Mesenchymal stem cell (in vitro differentiated cells and primary cell): ENCODE measurements around the gene OR2AT4.
A peak's percentile ranks its signal among the peaks of the same experiment; 100 is the strongest.

ENCODE experiments used
- DNase-seq: peaks from one replicate; pipeline ENCODE4 v3.0.0-alpha.2; 2013
- H2AFZ ChIP-seq: one replicate; pipeline ENCODE4 v1.6.1; 2013; ENCODE audit warnings: low read depth, mild to moderate bottlenecking, control low read depth, inconsistent platforms, low read length, moderate library complexity
- H2AK5ac ChIP-seq: 2 replicates; pipeline ENCODE4 v1.6.1; 2013; ENCODE audit warnings: low read length, moderate library complexity, mild to moderate bottlenecking, inconsistent platforms; ENCODE audit not compliant: severe bottlenecking
- H2BK120ac ChIP-seq: one replicate; pipeline ENCODE4 v1.6.1; 2013; ENCODE audit warnings: low read depth, mild to moderate bottlenecking, inconsistent platforms, low read length, moderate library complexity
- H2BK12ac ChIP-seq, 2 experiments: one replicate each; pipeline ENCODE4 v1.6.1; 2013; ENCODE audit warnings: inconsistent platforms in 2 of 2, low read length in 2 of 2, mild to moderate bottlenecking in 2 of 2, moderate library complexity in 2 of 2, control low read depth in 1 of 2
- H2BK15ac ChIP-seq: one replicate; pipeline ENCODE4 v1.6.1; 2013; ENCODE audit warnings: mild to moderate bottlenecking, low read depth, inconsistent platforms; ENCODE audit not compliant: poor library complexity, severe bottlenecking
- H2BK5ac ChIP-seq: 2 replicates; pipeline ENCODE4 v1.6.1; 2013; ENCODE audit warnings: low read depth, mild to moderate bottlenecking, low read length, control low read depth, inconsistent platforms; ENCODE audit not compliant: poor library complexity, severe bottlenecking
- H3K14ac ChIP-seq, 2 experiments: one replicate each; pipeline ENCODE4 v1.6.1; 2013; ENCODE audit warnings: inconsistent platforms in 2 of 2, low read length in 2 of 2, control low read depth in 1 of 2, mild to moderate bottlenecking in 1 of 2, moderate library complexity in 1 of 2
- H3K18ac ChIP-seq, 2 experiments: one replicate each; pipeline ENCODE4 v1.6.1; 2013; ENCODE audit warnings: inconsistent platforms in 2 of 2, low read length in 2 of 2, control low read depth in 1 of 2, low read depth in 1 of 2, mild to moderate bottlenecking in 1 of 2
- H3K23ac ChIP-seq, 2 experiments: one replicate each; pipeline ENCODE4 v1.6.1; 2013; ENCODE audit warnings: inconsistent platforms in 2 of 2, low read length in 2 of 2, mild to moderate bottlenecking in 2 of 2, moderate library complexity in 2 of 2, control low read depth in 1 of 2
- H3K27ac ChIP-seq: 2 replicates; pipeline ENCODE4 v1.5.1; 2013; ENCODE audit warnings: mild to moderate bottlenecking, moderate library complexity, low read length, control low read depth, inconsistent platforms; ENCODE audit not compliant: poor library complexity, severe bottlenecking
- H3K27me3 ChIP-seq, 2 experiments: 2 replicates each; pipeline versions ENCODE4 v1.6.1 to v1.7.0; 2013; ENCODE audit warnings: low read length in 2 of 2, mild to moderate bottlenecking in 2 of 2, moderate library complexity in 2 of 2, control low read depth in 1 of 2, inconsistent platforms in 1 of 2; ENCODE audit not compliant: control insufficient read depth in 1 of 2, insufficient read depth in 1 of 2
- H3K36me3 ChIP-seq, 2 experiments: 2 replicates each; pipeline versions ENCODE4 v1.6.1 to v1.7.0; 2013; ENCODE audit warnings: low read length in 2 of 2, control low read depth in 1 of 2, inconsistent platforms in 1 of 2, low read depth in 1 of 2, mild to moderate bottlenecking in 1 of 2; ENCODE audit not compliant: insufficient read depth in 2 of 2, control insufficient read depth in 1 of 2
- H3K4ac ChIP-seq, 2 experiments: one replicate each; pipeline ENCODE4 v1.6.1; 2013; ENCODE audit warnings: inconsistent platforms in 2 of 2, low read length in 2 of 2, mild to moderate bottlenecking in 2 of 2, moderate library complexity in 2 of 2, control low read depth in 1 of 2, low read depth in 1 of 2
- H3K4me1 ChIP-seq: 2 replicates; pipeline ENCODE4 v1.6.1; 2013; ENCODE audit warnings: low read depth, low read length, control low read depth; ENCODE audit not compliant: control insufficient read depth, insufficient read depth
- H3K4me2 ChIP-seq: 2 replicates; pipeline ENCODE4 v1.6.1; 2013; ENCODE audit warnings: low read length, mild to moderate bottlenecking, inconsistent platforms; ENCODE audit not compliant: poor library complexity, severe bottlenecking
- H3K4me3 ChIP-seq, 2 experiments: 2 replicates each; pipeline versions ENCODE4 v1.5.1 to v1.7.0; 2013; ENCODE audit warnings: low read length in 2 of 2, mild to moderate bottlenecking in 2 of 2, control low read depth in 1 of 2, low read depth in 1 of 2; ENCODE audit not compliant: insufficient read depth in 1 of 2
- H3K79me1 ChIP-seq: replicated peaks from 2 replicates; pipeline ENCODE4 v1.6.1; 2013; ENCODE audit warnings: mild to moderate bottlenecking, control low read depth, low read length, inconsistent platforms; ENCODE audit not compliant: poor library complexity, severe bottlenecking
- H3K9ac ChIP-seq: 2 replicates; pipeline ENCODE4 v1.7.0; 2013; ENCODE audit warnings: mild to moderate bottlenecking, low read length, moderate library complexity
- H3K9me3 ChIP-seq: 2 replicates; pipeline ENCODE4 v1.7.0; 2013; ENCODE audit warnings: mild to moderate bottlenecking, low read length; ENCODE audit not compliant: control insufficient read depth
- H4K8ac ChIP-seq: one replicate; pipeline ENCODE4 v1.6.1; 2013; ENCODE audit warnings: inconsistent platforms, mild to moderate bottlenecking, low read length, moderate library complexity
- H4K91ac ChIP-seq: one replicate; pipeline ENCODE4 v1.6.1; 2013; ENCODE audit warnings: mild to moderate bottlenecking, low read length, inconsistent platforms
- WGBS: methylation state at CpG from one replicate; pipeline ENCODE4 v1.1.7; 2013; ENCODE audit warnings: mixed read lengths; 5-methylcytosine and 5-hydroxymethylcytosine counted together

OR2AT4 gene

GRCh38 chr11:75103380-75104026, 6.8 kb upstream of the OR2AT4 start:
- H3K79me1 ChIP-seq = peaks cover 10% of the 10 kb centered on the region
- no peak overlapping the region for H4K91ac ChIP-seq
- peaks cover 14% of the 10 kb centered on the region for H3K4me1 ChIP-seq
- DNase-seq = peak; percentile 72
- H3K9ac ChIP-seq = peak overlapping the region; percentile 78
- H2BK5ac ChIP-seq = no peak overlapping the region
- no peak overlapping the region for H3K4me2 ChIP-seq
- no peaks in the 10 kb centered on the region for H3K9me3 ChIP-seq
- H3K4ac ChIP-seq = no peak overlapping the region
- H3K27me3 ChIP-seq = no peaks in the 10 kb centered on the region
- H2AK5ac ChIP-seq = peak overlapping the region; percentile 3
- no peak overlapping the region for H2BK12ac ChIP-seq
- no peak overlapping the region for H3K23ac ChIP-seq
- no peak overlapping the region for H2AFZ ChIP-seq
- H3K4me3 ChIP-seq = no peak overlapping the region
- 38% methylated on average over 5 of the region's 5 CpGs for WGBS
- H3K27ac ChIP-seq = peak overlapping the region; percentile 3
- H3K18ac ChIP-seq = peak overlapping the region in 1 of 2 experiments; percentile 13
- no peak overlapping the region for H4K8ac ChIP-seq
- no peak overlapping the region for H3K14ac ChIP-seq
- no peak overlapping the region for H2BK120ac ChIP-seq
- no peak overlapping the region for H2BK15ac ChIP-seq
- H3K36me3 ChIP-seq = peaks cover 0 to 8% of the 10 kb centered on the region in 2 experiments

- no peak overlapping the region for H2BK5ac ChIP-seq
- H2AFZ ChIP-seq = no peak overlapping the region
- H3K4me2 ChIP-seq = no peak overlapping the region
- no peak for DNase-seq
- H3K27me3 ChIP-seq = no peaks in the 10 kb centered on the region
- H2BK120ac ChIP-seq = no peak overlapping the region
- H2BK15ac ChIP-seq = no peak overlapping the region
- no peak overlapping the region for H4K91ac ChIP-seq
- no peak overlapping the region for H3K9ac ChIP-seq
- H3K9me3 ChIP-seq = no peaks in the 10 kb centered on the region
- no peak overlapping the region for H2BK12ac ChIP-seq
- H2AK5ac ChIP-seq = no peak overlapping the region
- H3K4ac ChIP-seq = no peak overlapping the region
- no peak overlapping the region for H3K23ac ChIP-seq
- peaks cover 7% of the 10 kb centered on the region for H3K79me1 ChIP-seq
- no peak overlapping the region for H3K27ac ChIP-seq
- no peak overlapping the region for H3K14ac ChIP-seq
- H3K18ac ChIP-seq = no peak overlapping the region
- no peak overlapping the region for H3K4me3 ChIP-seq
- 88% methylated on average over 8 of the region's 8 CpGs for WGBS
- no peak overlapping the region for H4K8ac ChIP-seq
- peaks cover 0 to 9% of the 10 kb centered on the region in 2 experiments for H3K36me3 ChIP-seq
- peaks cover 14% of the 10 kb centered on the region for H3K4me1 ChIP-seq
Observed at GRCh38 chr11:75101424-75102128, 4.9 kb upstream of the OR2AT4 start.

GRCh38 chr11:75100314-75100713, 3.6 kb upstream of the OR2AT4 start:
- no peak overlapping the region for H2BK15ac ChIP-seq
- no peak overlapping the region for H3K23ac ChIP-seq
- H3K79me1 ChIP-seq = peaks cover 3% of the 10 kb centered on the region
- peak overlapping the region; percentile 56 for H3K27ac ChIP-seq
- no peak overlapping the region for H3K4me2 ChIP-seq
- peaks cover 0 to 9% of the 10 kb centered on the region in 2 experiments for H3K36me3 ChIP-seq
- peak; percentile 78 for DNase-seq
- no peak overlapping the region for H3K14ac ChIP-seq
- H4K8ac ChIP-seq = no peak overlapping the region
- no peak overlapping the region for H4K91ac ChIP-seq
- H3K9ac ChIP-seq = no peak overlapping the region
- H3K4me3 ChIP-seq = peak overlapping the region in 1 of 2 experiments; percentile 7
- H2AFZ ChIP-seq = no peak overlapping the region
- H2AK5ac ChIP-seq = no peak overlapping the region
- H2BK5ac ChIP-seq = no peak overlapping the region
- no peak overlapping the region for H3K18ac ChIP-seq
- H3K27me3 ChIP-seq = no peaks in the 10 kb centered on the region
- WGBS = 26% methylated on average over 3 of the region's 3 CpGs
- H3K4me1 ChIP-seq = peaks cover 15% of the 10 kb centered on the region
- no peak overlapping the region for H2BK12ac ChIP-seq
- no peaks in the 10 kb centered on the region for H3K9me3 ChIP-seq
- H3K4ac ChIP-seq = no peak overlapping the region
- no peak overlapping the region for H2BK120ac ChIP-seq

GRCh38 chr11:75099635-75100034, 3.0 kb upstream of the OR2AT4 start:
- no peak overlapping the region for H3K4me3 ChIP-seq
- peaks cover 0 to 9% of the 10 kb centered on the region in 2 experiments for H3K36me3 ChIP-seq
- no peak overlapping the region for H2BK15ac ChIP-seq
- WGBS = no CpG with 5 or more reads among the region's 1 CpG
- peaks cover 3% of the 10 kb centered on the region for H3K79me1 ChIP-seq
- no peak overlapping the region for H3K9ac ChIP-seq
- peaks cover 15% of the 10 kb centered on the region for H3K4me1 ChIP-seq
- H3K9me3 ChIP-seq = no peaks in the 10 kb centered on the region
- H2BK5ac ChIP-seq = no peak overlapping the region
- no peak overlapping the region for H2BK12ac ChIP-seq
- no peak overlapping the region for H2AFZ ChIP-seq
- no peak overlapping the region for H4K8ac ChIP-seq
- H3K27me3 ChIP-seq = peaks cover 0 to 3% of the 10 kb centered on the region in 2 experiments
- no peak for DNase-seq
- H3K27ac ChIP-seq = no peak overlapping the region
- no peak overlapping the region for H3K23ac ChIP-seq
- H3K4ac ChIP-seq = no peak overlapping the region
- no peak overlapping the region for H2AK5ac ChIP-seq
- H3K4me2 ChIP-seq = no peak overlapping the region
- no peak overlapping the region for H4K91ac ChIP-seq
- no peak overlapping the region for H3K14ac ChIP-seq
- H2BK120ac ChIP-seq = no peak overlapping the region
- H3K18ac ChIP-seq = no peak overlapping the region
